Activated T-cell treated with anti-CD3 and anti-CD28 coated beads, Interleukin-2, amount 50 U/mL, for 4 hours (primary cell): ENCODE results near the gene BMERB1. TPM values are rescaled to one million over a fixed set of nuclear protein-coding genes. Genes with fewer than 3 reads are reported as not detected.
A peak's percentile ranks its signal among the peaks of the same experiment; 100 is the strongest.

Source experiments
- ATAC-seq, 2 donors: fragments of 200-7000 bp; cut with Tn5 transposase; one replicate each; pipeline ENCODE4 v1.10.0; 2021
- DNase-seq: peaks from one replicate; pipeline ENCODE4 v3.0.0-alpha.2; 2020
- H3K27me3 Mint-ChIP-seq: one replicate; pipeline ENCODE4 v1.8.0; 2021; ENCODE audit warnings: low read depth, mixed read lengths
- H3K36me3 Mint-ChIP-seq: one replicate; pipeline ENCODE4 v1.8.0; 2022; ENCODE audit warnings: mixed read lengths; ENCODE audit not compliant: insufficient read depth
- H3K4me1 Mint-ChIP-seq: one replicate; pipeline ENCODE4 v1.8.0; 2021; ENCODE audit warnings: low read depth, mixed read lengths
- H3K4me3 Mint-ChIP-seq: one replicate; pipeline ENCODE4 v1.8.0; 2021; ENCODE audit warnings: mild to moderate bottlenecking, moderate library complexity, mixed read lengths
- H3K9me3 Mint-ChIP-seq: one replicate; pipeline ENCODE4 v1.8.0; 2021; ENCODE audit warnings: mixed read lengths
- total RNA-seq, 3 donors: library from RNA; stranded (reverse); gene quantifications; one replicate each; pipeline ENCODE4 v1.2.1, GENCODE V29; 2021

The BMERB1 gene
- total RNA-seq, 3 donors from 2014 or later = 15.4 to 20.8 (median 19.0) TPM

- no peak for ATAC-seq
- Mint-ChIP-seq H3K27me3 (no peaks in the 10 kb centered on the region), H3K4me3 (no peak overlapping the region), H3K36me3 (peaks cover 43% of the 10 kb centered on the region), H3K9me3 (no peaks in the 10 kb centered on the region), H3K4me1 (no peaks in the 10 kb centered on the region)
- DNase-seq = no peak
These were observed 187.1 kb downstream of the BMERB1 start for GRCh38 chr16:15621456-15621855.

DNA sequence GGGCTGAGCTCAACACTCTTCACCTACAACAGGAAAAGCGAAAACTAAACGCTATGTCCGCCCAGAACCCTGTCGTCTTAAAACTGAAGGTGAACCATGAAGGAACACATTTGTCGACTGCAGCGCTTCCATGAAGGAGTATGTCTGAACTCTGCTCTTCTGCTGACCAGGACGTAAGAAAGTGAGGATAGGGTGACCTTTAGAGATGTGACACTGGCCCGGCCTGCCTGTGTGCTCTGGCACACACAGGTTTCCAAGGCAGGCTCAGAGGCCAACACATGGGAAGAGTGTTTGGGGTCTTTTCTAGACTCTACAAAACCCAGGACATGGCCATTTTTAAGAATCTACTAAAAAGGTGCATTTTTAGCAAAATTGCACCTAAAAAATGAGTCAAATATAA is 187.5 kb downstream of the BMERB1 start:
- Mint-ChIP-seq H3K27me3 (no peaks in the 10 kb centered on the region), H3K4me3 (no peak overlapping the region), H3K4me1 (no peaks in the 10 kb centered on the region), H3K9me3 (no peaks in the 10 kb centered on the region), H3K36me3 (peaks cover 41% of the 10 kb centered on the region)
- DNase-seq (no peak), ATAC-seq (no peak)

GRCh38 chr16:15631730-15632409 is 197.5 kb downstream of the BMERB1 start:
- Mint-ChIP-seq H3K36me3 (peaks cover 52% of the 10 kb centered on the region), H3K4me3 (no peak overlapping the region), H3K4me1 (peaks cover 32% of the 10 kb centered on the region), H3K9me3 (no peaks in the 10 kb centered on the region), H3K27me3 (no peaks in the 10 kb centered on the region)
- ATAC-seq (no peak), DNase-seq (no peak)

- H3K36me3 Mint-ChIP-seq = peaks cover 52% of the 10 kb centered on the region
- H3K4me1 Mint-ChIP-seq = peaks cover 64% of the 10 kb centered on the region
These were observed 201.5 kb downstream of the BMERB1 start for GRCh38 chr16:15635926-15636325.

GRCh38 chr16:15636392-15636873 is 202.0 kb downstream of the BMERB1 start:
- Mint-ChIP-seq H3K9me3 (no peaks in the 10 kb centered on the region), H3K4me3 (peak overlapping the region; percentile 29), H3K4me1 (peaks cover 69% of the 10 kb centered on the region), H3K36me3 (peaks cover 51% of the 10 kb centered on the region), H3K27me3 (no peaks in the 10 kb centered on the region)
- ATAC-seq = peak; percentile 13 to 16
- DNase-seq = no peak

More at GRCh38 chr16:15635926-15636325, 201.5 kb downstream of the BMERB1 start:
- no peaks in the 10 kb centered on the region for H3K9me3 Mint-ChIP-seq
- no peak for ATAC-seq
- H3K27me3 Mint-ChIP-seq = no peaks in the 10 kb centered on the region
- DNase-seq = no peak
- no peak overlapping the region for H3K4me3 Mint-ChIP-seq

Other genes starting within 250 kb of the BMERB1 start
- 1 to 10 TPM; 1.1 to 6.3 (median 1.5) TPM for gene NPIPA5, start 56.3 kb upstream of the BMERB1 start, total RNA-seq
- under 1 TPM; 0.11 to 0.40 (median 0.11) TPM for gene MPV17L, start 38.8 kb upstream of the BMERB1 start, total RNA-seq
- gene MARF1, start 208.6 kb downstream of the BMERB1 start, total RNA-seq = 10 to 100 TPM; 24.3 to 35.0 (median 34.1) TPM
- 10 to 100 TPM; 60.4 to 69.0 (median 60.5) TPM for gene NDE1, start 215.7 kb downstream of the BMERB1 start, total RNA-seq